ENCODE data around the gene GATA2.

- TF ChIP-seq CTCF (IDR thresholded peaks at IDR 0.05) (no peak), POLR2AphosphoS5 (IDR thresholded peaks at IDR 0.05) (no peak)
Observed at GRCh38 chr3:128470134-128470899, 22.7 kb downstream of the GATA2 start.
